Large intestine (tissue), 3 donors: Measurements from ENCODE around the gene RBM33. TPM values are rescaled to one million over a fixed set of nuclear protein-coding genes. Genes with fewer than 3 reads are reported as not detected.
"Not testable (repeated sequence)": the region's sequence is repeated elsewhere in the genome, so short reads cannot be mapped to it uniquely, and the experiment has no call there.

Experiments used
- DNase-seq, 2 donors: peaks; one replicate each; pipeline versions ENCODE4 v3.0.0 to v3.0.0-alpha.2; 2013
- H3K27ac ChIP-seq: one replicate; pipeline ENCODE4 v1.5.1; 2013; ENCODE audit warnings: low read length
- H3K27me3 ChIP-seq: 2 replicates; pipeline ENCODE4 v1.6.1; 2013; ENCODE audit warnings: low read length; ENCODE audit not compliant: control insufficient read depth, insufficient read depth
- H3K36me3 ChIP-seq: 2 replicates; pipeline ENCODE4 v1.6.1; 2013; ENCODE audit warnings: low read length; ENCODE audit not compliant: control insufficient read depth, insufficient read depth
- H3K4me1 ChIP-seq: one replicate; pipeline ENCODE4 v1.6.1; 2013; ENCODE audit warnings: low read length; ENCODE audit not compliant: control insufficient read depth, insufficient read depth
- H3K4me3 ChIP-seq: one replicate; pipeline ENCODE4 v1.5.1; 2013; ENCODE audit warnings: low read length
- H3K9me3 ChIP-seq: one replicate; pipeline ENCODE4 v1.6.1; 2013; ENCODE audit warnings: mild to moderate bottlenecking, low read depth, low read length, moderate library complexity; ENCODE audit not compliant: control insufficient read depth
- WGBS: methylation state at CpG from one replicate; pipeline ENCODE4 v1.1.5; 2013; ENCODE audit warnings: low lambda C conversion rate; ENCODE audit not compliant: insufficient coverage; 5-methylcytosine and 5-hydroxymethylcytosine counted together
- polyA plus RNA-seq: library from polyadenylated mRNA; unstranded; fragments of 120-200 nt; gene quantifications from one replicate; pipeline ENCODE4 v1.2.1, GENCODE V29; 2013

The RBM33 gene
- polyA plus RNA-seq, 1 donor: 42.8 TPM

DNA sequence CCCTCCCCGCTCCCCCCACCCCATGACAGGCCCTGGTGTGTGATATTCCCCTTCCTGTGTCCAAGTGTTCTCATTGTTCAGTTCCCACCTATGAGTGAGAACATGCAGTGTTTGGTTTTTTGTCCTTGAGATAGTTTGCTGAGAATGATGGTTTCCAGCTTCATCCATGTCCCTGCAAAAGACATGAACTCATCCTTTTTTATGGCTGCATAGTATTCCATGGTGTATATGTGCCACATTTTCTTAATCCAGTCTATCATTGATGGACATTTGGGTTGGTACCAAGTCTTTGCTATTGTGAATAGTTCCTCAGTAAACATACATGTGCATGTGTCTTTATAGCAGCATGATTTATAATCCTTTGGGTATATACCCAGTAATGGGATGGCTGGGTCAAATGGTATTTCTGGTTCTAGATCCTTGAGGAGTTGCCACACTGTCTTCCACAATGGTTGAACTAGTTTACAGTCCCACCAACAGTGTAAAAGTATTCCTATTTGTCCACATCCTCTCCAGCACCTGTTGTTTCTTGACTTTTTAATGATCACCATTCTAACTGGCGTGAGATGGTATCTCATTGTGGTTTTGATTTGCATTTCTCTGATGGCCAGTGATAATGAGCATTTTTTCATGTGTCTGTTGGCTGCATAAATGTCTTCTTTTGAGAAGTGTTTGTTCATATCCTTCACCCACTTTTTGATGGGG, 42.3 kb downstream of the RBM33 start:
- not testable (repeated sequence) for H3K4me3 ChIP-seq, H3K27ac ChIP-seq, H3K36me3 ChIP-seq, H3K4me1 ChIP-seq, H3K9me3 ChIP-seq, DNase-seq, H3K27me3 ChIP-seq
- WGBS: no CpG with 5 or more reads among the region's 2 CpGs

DNA sequence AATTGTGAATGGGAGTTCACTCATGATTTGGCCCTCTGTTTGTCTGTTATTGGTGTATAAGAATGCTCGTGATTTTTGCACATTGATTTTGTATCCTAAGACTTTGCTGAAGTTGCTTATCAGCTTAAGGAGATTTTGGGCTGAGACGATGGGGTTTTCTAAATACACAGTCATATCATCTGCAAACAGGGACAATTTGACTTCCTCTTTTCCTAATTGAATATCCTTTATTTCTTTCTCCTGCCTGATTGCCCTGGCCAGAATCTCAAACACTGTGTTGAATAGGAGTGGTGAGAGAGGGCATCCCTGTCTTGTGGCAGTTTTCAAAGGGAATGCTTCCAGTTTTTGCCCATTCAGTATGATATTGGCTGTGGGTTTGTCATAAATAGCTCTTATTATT, 43.8 kb downstream of the RBM33 start:
- not testable (repeated sequence) for H3K9me3 ChIP-seq, H3K4me3 ChIP-seq, H3K27ac ChIP-seq, DNase-seq, H3K36me3 ChIP-seq, H3K27me3 ChIP-seq, H3K4me1 ChIP-seq
- WGBS: no CpG with 5 or more reads among the region's 2 CpGs

DNA sequence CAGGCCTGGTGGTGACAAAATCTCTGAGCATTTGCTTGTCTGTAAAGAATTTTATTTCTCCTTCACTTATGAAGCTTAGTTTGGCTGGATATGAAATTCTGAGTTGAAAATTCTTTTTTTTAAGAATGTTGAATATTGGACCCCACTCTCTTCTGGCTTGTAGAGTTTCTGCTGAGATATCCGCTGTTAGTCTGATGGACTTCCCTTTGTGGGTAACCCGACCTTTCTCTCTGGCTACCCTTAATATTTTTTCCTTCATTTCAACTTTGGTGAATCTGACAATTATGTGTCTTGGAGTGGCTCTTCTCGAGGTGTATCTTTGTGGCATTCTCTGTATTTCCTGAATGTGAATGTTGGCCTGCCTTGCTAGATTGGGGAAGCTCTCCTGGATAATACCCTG, 46.2 kb downstream of the RBM33 start:
- not testable (repeated sequence) for H3K4me3 ChIP-seq, DNase-seq, H3K9me3 ChIP-seq, H3K27ac ChIP-seq, H3K4me1 ChIP-seq, H3K27me3 ChIP-seq, H3K36me3 ChIP-seq
- 90% methylated on average over 2 of the region's 3 CpGs for WGBS

DNA sequence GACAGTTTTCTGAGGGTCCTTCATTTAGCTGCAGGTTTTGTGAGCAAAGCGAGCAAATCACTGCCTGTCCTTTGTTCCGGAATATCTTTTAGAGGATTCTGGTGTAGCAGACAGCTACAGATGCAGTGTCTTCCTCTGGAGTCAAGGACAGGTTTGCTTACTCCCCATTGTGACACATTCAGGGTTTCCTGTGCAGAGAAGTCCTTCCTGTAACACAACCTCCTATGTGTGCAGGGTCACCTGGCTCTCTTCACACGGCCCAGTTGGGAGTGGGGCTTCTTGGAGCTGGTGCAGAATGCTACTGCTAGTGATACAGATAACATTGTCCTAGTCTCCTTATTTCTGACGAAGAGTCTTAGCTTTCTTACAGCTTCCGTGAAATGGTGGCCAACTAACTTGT, 47.9 kb downstream of the RBM33 start:
- H3K27ac ChIP-seq: no peak overlapping the region
- no peaks in the 10 kb centered on the region for H3K27me3 ChIP-seq
- H3K4me3 ChIP-seq: no peak overlapping the region
- DNase-seq: no peak
- H3K36me3 ChIP-seq: peaks cover 3% of the 10 kb centered on the region
- no peaks in the 10 kb centered on the region for H3K4me1 ChIP-seq
- no CpG with 5 or more reads among the region's 5 CpGs for WGBS
- no peaks in the 10 kb centered on the region for H3K9me3 ChIP-seq

DNA sequence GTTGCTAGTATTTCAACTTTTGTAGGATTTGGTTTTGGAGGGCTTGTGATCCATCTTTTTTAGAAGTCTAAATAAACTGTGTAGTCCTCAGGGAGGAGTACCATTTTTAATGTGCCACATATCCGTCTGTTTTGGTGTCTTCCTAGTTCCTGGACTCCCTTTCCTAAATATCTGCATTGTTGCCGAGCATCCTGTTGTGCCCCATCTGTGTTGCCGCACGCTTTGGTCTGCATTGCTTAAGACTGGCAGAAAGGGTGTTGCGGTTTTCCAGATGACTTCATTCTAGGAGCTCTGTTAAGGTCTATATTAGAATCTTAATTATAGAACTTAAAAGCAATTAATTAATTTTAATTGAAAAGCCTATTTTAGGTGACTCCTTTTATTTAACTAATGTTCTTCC, 49.4 kb downstream of the RBM33 start:
- Histone ChIP-seq H3K4me1 (no peaks in the 10 kb centered on the region), H3K9me3 (no peaks in the 10 kb centered on the region), H3K4me3 (no peak overlapping the region), H3K27ac (no peak overlapping the region), H3K36me3 (peaks cover 3% of the 10 kb centered on the region), H3K27me3 (no peaks in the 10 kb centered on the region)
- DNase-seq: no peak
- WGBS: 100% methylated on average over 1 of the region's 5 CpGs

DNA sequence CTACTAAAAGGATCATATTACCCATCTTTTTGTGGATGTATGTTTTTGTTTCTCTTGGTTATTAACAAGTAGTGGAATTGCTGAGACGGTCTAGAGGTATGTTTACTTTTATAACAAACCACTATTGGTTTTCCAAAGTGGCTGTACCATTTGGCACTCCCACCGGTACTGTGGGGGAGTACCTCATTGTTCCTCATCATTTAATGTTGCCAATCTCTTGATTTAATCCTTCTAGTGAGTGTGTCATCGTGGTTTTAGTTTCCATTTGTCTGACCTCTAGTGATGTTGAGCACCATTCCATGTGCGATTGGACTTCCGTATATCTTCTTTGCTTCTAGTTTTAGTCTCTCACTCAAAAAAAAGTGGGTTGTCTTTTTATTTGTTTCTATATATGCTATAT, 50.4 kb downstream of the RBM33 start:
- Histone ChIP-seq H3K4me3 (no peak overlapping the region), H3K27me3 (no peaks in the 10 kb centered on the region), H3K27ac (no peak overlapping the region), H3K4me1 (no peaks in the 10 kb centered on the region), H3K9me3 (no peaks in the 10 kb centered on the region), H3K36me3 (peaks cover 3% of the 10 kb centered on the region)
- DNase-seq: no peak
- WGBS: 100% methylated on average over 1 of the region's 5 CpGs

DNA sequence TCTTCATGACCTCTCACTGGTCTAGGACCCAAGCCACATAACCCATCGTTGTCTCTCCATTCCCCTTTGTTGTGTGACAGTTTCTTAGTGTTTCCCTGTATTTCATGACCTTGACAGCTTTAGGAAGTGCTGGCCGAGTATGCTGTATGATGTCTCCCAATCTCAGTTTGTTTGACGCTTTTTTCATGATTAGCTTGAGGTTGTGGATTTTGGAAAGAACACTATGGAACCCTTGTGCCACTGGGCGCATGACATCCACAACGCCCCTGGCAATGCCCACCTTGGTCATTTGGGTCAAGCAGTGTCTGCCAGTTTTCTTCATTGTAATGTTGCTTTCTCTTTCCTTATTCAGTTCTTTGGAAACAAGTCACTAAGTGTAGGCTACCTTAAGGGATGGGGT, 52.3 kb downstream of the RBM33 start:
- no peak overlapping the region for H3K27ac ChIP-seq
- H3K4me1 ChIP-seq: peaks cover 5% of the 10 kb centered on the region
- peaks cover 10% of the 10 kb centered on the region for H3K36me3 ChIP-seq
- 90% methylated on average over 2 of the region's 5 CpGs for WGBS
- DNase-seq: no peak
- H3K9me3 ChIP-seq: no peaks in the 10 kb centered on the region
- H3K27me3 ChIP-seq: no peaks in the 10 kb centered on the region
- H3K4me3 ChIP-seq: no peak overlapping the region

DNA sequence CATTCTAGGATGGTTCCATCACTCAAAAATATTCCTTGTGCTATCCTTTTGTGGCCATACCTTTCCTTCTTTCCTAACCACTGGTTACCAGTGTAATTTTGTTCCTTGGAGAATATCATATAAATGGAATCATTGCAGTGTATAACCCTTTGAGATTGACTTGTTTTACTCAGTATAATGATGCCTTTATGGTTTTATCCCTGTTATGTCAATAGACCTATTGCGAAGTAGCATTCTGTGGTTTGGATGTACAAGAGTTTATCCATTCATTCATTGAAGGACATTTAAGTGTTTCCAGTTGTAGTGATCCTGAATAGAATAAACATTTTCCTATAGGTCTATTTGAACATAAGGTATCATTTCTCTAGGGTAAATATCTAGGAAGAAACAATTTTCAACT, 54.2 kb downstream of the RBM33 start:
- no peaks in the 10 kb centered on the region for H3K27me3 ChIP-seq
- DNase-seq: no peak
- no peak overlapping the region for H3K4me3 ChIP-seq
- H3K4me1 ChIP-seq: peaks cover 5% of the 10 kb centered on the region
- WGBS: no CpG with 5 or more reads among the region's 1 CpG
- peaks cover 24% of the 10 kb centered on the region for H3K36me3 ChIP-seq
- H3K9me3 ChIP-seq: no peaks in the 10 kb centered on the region
- no peak overlapping the region for H3K27ac ChIP-seq

DNA sequence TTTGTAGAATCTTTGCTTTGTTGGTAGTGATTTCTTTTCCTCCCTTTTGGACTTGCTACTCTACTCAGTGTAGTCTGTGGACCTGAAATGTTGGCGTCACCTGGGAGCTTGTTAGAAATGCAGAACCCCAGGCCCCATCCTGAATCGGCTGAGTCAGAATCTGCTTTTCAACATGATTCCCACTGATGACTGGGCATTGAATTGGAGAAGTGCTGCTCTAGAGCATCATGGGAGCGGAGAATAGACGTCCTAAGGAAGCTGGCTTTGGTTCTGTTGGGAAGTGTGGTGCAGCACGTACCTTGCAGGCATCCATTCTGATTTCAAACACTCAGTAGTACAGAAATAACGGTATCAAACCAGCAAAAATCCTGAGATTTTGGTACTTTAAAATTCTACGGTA, 54.7 kb downstream of the RBM33 start:
- H3K36me3 ChIP-seq: peaks cover 26% of the 10 kb centered on the region
- no peak for DNase-seq
- WGBS: 100% methylated on average over 2 of the region's 7 CpGs
- no peak overlapping the region for H3K4me3 ChIP-seq
- H3K4me1 ChIP-seq: peaks cover 5% of the 10 kb centered on the region
- no peaks in the 10 kb centered on the region for H3K27me3 ChIP-seq
- H3K9me3 ChIP-seq: no peaks in the 10 kb centered on the region
- H3K27ac ChIP-seq: no peak overlapping the region

DNA sequence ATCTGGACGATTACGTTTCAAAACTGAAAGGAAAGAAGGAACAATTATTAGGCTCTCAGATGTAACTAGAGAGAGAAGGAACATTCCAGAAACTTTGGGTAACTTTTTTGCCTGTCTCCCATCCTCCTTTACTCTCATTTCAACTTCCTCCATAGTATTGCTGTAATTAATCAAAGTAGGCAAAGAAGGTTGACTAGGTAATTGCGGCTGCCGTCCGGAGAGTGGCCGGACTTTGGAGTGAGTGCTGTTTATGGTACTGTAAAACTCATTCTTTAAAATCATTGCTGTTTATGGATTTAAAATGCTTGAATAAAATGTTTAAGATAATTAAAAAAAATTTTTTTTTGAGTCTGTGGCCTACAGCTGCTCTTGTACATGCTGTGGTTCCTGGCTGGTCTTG, 56.4 kb downstream of the RBM33 start:
- no peaks in the 10 kb centered on the region for H3K27me3 ChIP-seq
- H3K36me3 ChIP-seq: peaks cover 35% of the 10 kb centered on the region
- WGBS: 89% methylated on average over 2 of the region's 6 CpGs
- no peaks in the 10 kb centered on the region for H3K9me3 ChIP-seq
- H3K4me3 ChIP-seq: no peak overlapping the region
- H3K27ac ChIP-seq: peak overlapping the region; percentile 4
- DNase-seq: peak; percentile 19 to 77
- H3K4me1 ChIP-seq: peaks cover 5% of the 10 kb centered on the region

DNA sequence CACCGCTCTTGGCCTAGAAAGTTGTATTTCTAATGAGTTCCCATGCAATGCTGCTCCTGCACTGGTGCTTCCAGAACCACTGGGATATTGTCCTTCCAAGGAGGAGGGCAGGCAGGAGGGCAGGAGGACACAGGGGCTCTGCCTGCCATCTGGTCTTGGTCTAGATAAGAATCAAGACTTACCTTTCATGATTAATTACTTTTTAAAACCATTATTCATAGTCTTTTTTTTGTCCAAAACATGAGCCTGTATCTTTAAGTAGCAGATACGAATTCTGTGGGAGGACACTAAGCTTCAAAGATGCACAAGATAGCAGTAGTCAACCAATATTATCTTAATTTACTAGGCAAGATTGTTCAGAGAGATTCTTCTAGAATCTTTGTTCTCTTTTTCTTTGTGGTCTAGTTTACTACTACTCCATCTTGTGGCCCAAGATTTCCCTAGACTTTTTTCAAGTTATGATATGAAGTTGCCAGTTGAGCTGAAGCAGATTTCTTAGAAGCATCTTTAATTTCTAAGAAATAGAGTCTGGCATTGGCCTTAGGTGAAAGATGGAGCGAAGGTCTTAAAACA, 57.6 kb downstream of the RBM33 start:
- H3K27ac ChIP-seq: no peak overlapping the region
- peaks cover 46% of the 10 kb centered on the region for H3K36me3 ChIP-seq
- 100% methylated on average over 1 of the region's 3 CpGs for WGBS
- H3K4me3 ChIP-seq: no peak overlapping the region
- DNase-seq: no peak
- H3K27me3 ChIP-seq: no peaks in the 10 kb centered on the region
- peaks cover 5% of the 10 kb centered on the region for H3K4me1 ChIP-seq
- H3K9me3 ChIP-seq: no peaks in the 10 kb centered on the region
